ENCODE data around the gene SNX9. TPM values are rescaled to one million over a fixed set of nuclear protein-coding genes. Genes with fewer than 3 reads are reported as not detected.
A peak's percentile ranks its signal among the peaks of the same experiment; 100 is the strongest.
"Not testable (repeated sequence)": the region's sequence is repeated elsewhere in the genome, so short reads cannot be mapped to it uniquely, and the experiment has no call there.

Gene SNX9
- total and polyA plus RNA-seq, 3 donors from 2014 or later: 26.0 to 32.6 (median 30.1) TPM

DNA sequence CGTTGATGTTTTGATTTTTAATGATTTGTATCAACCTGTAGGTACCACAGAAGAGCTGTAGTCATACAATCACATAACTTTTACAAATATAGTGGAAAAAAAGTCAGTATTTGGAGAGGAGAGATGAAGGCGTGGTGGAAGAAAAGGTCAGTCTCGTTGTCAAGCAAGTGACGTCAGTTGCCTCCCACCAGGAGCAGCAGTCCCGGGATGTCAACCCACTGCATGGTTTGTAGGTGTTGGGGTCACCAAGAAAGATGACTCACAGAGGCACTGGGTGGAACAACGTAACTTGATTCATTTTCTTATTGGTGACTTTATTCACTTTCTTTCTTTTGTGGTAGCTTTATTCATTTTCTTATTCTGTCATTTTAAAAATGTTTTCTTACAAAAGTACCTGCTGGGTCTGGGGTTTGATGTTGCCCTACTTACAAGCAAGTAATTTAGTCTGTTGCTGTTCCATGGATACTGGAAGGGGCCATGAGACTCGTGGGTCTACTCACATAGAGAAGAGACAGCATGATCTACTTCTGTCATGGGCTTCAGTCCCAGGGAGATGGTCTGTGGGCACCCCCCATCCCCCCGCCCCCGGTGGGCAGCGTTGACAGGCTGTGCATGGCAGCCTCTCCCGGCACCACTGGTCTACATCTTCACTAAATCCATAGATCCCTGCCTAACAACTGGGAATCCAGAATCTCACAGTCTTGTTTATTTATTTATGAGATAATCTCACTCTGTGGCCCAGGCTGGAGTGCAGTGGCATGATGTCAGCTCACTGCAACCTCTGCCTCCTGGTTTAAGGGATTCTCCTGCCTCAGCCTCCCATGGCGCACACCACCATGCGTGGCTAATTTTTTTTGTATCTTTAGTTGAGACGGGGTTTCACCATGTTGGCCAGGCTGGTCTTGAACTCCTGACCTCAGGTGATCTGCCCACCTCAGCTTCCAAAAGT is 122.2 kb downstream of the SNX9 start:
- intact Hi-C loops (cut with DNase I; ENCODE audit: low total_unique reads): no loop called here
- H3K4me3 ChIP-seq: no peak overlapping the region

DNA sequence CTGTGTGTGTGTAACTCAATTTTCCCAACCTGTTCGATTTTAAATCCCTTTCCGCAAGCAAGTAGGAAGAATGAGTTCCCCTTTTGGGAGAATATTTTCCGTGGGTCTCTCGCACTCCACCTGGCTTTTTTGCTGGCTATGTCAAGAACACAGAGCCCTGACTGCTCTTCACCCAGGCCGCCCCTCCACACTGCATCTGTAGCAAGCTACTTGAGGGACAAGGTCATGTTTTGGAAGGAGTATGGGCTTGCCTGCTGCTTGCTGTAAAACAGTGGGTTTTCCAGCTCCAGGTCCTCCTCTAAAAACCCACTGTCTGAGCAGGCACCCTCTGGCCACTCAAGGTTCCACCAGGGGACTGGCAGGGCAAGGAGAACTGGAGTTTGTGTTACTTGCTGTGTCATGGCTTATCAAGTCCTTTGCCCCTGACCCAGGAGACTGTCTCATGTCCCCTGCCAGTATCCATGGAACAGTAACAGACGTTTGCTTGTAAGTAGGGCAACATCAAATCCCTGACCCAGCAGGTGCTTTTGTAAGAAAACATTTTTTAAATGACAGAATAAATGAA is 123.1 kb downstream of the SNX9 start:
- Histone ChIP-seq H3K36me3 (ENCODE audit: low read depth, missing control alignments) (no peaks in the 10 kb centered on the region), H3K4me1 (no peaks in the 10 kb centered on the region), H3K27ac (no peak overlapping the region), H3K9me3 (no peaks in the 10 kb centered on the region), H3K27me3 (no peaks in the 10 kb centered on the region), H3K4me3 (no peak overlapping the region)
- intact Hi-C loops (cut with DNase I; ENCODE audit: low total_unique reads): no loop called here
- WGBS, 2 donors: 86 to 87% methylated on average over 6 of the region's 6 CpGs
- TF ChIP-seq, protein P1, sequence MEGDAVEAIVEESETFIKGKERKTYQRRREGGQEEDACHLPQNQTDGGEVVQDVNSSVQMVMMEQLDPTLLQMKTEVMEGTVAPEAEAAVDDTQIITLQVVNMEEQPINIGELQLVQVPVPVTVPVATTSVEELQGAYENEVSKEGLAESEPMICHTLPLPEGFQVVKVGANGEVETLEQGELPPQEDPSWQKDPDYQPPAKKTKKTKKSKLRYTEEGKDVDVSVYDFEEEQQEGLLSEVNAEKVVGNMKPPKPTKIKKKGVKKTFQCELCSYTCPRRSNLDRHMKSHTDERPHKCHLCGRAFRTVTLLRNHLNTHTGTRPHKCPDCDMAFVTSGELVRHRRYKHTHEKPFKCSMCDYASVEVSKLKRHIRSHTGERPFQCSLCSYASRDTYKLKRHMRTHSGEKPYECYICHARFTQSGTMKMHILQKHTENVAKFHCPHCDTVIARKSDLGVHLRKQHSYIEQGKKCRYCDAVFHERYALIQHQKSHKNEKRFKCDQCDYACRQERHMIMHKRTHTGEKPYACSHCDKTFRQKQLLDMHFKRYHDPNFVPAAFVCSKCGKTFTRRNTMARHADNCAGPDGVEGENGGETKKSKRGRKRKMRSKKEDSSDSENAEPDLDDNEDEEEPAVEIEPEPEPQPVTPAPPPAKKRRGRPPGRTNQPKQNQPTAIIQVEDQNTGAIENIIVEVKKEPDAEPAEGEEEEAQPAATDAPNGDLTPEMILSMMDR (IDR thresholded peaks at IDR 0.05): no peak
- TF ChIP-seq POLR2A (IDR thresholded peaks at IDR 0.05): no peak
- no peak for DNase-seq

More for the DNA sequence above, 122.2 kb downstream of the SNX9 start:
- Histone ChIP-seq H3K9me3 (no peaks in the 10 kb centered on the region), H3K4me1 (no peaks in the 10 kb centered on the region), H3K27me3 (no peaks in the 10 kb centered on the region), H3K27ac (no peak overlapping the region), H3K36me3 (ENCODE audit: low read depth, missing control alignments) (no peaks in the 10 kb centered on the region)
- WGBS, 2 donors: 85 to 89% methylated on average over 11 to 14 of the region's 14 CpGs
- TF ChIP-seq, protein P1 (IDR thresholded peaks at IDR 0.05): no peak
- TF ChIP-seq POLR2A (IDR thresholded peaks at IDR 0.05): no peak
- no peak for DNase-seq

DNA sequence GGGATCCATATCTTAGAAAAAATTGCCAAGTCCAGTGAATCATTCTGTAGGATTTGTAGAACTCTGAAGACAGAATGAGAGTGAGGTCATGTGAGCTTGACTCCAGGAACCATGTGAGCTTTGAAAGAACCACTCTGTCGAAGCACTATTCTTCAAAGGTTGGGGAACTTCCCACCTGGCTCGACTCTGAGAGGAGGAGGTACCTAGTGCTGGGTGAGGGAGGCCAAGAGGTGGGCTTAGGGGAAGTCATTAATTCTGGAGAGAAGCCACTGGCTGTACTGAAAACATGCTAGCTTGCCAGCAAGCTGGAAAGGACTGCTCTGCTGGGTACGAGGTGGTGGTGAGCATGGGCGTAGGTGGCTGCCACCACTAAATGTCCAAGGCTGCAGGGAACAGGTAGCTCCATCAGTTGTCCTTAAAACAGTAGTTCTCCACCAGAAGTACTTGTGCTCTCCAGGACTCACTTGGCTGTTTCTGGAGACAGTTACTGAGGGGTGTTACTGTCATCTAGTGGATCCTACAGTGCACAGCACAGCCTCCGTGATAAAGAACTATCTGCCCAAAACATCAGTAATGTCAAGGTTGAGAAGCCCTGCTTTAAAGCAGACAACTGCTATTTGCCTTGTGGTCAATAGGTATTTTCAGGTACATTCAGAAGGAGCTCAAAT is 124.0 kb downstream of the SNX9 start:
- Histone ChIP-seq H3K27ac (no peak overlapping the region), H3K4me1 (no peaks in the 10 kb centered on the region), H3K9me3 (no peaks in the 10 kb centered on the region), H3K27me3 (no peaks in the 10 kb centered on the region), H3K36me3 (ENCODE audit: low read depth, missing control alignments) (no peaks in the 10 kb centered on the region), H3K4me3 (no peak overlapping the region)
- WGBS, 2 donors: 48 to 50% methylated on average over 5 of the region's 5 CpGs
- peak; percentile 43 for DNase-seq
- intact Hi-C loops (cut with DNase I; ENCODE audit: low total_unique reads): no loop called here
- TF ChIP-seq, protein P1 (IDR thresholded peaks at IDR 0.05): peak; percentile 37 to 57 (median 47)
- TF ChIP-seq POLR2A (IDR thresholded peaks at IDR 0.05): no peak

DNA sequence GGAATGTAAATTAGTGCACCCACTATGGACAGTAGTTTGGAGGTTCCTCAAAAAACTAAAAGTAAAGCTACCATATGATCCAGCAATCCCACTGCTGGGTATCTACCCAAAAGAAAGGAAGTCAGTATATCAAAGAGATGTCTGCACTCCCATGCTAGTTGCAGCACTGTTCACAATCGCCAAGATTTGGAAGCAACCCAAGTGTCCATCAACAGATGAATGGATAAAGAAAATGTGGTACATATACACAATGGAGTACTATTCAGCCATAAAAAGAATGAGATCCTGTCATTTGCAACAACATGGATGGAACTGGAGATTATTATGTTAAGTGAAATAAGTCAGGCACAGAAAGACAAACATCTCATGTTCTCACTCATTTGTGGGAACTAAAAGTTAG is 127.9 kb downstream of the SNX9 start:
- H3K27ac ChIP-seq; DNase-seq; H3K4me1 ChIP-seq; H3K36me3 ChIP-seq (ENCODE audit: low read depth, missing control alignments); H3K27me3 ChIP-seq; intact Hi-C loops (cut with DNase I; ENCODE audit: low total_unique reads); H3K9me3 ChIP-seq; H3K4me3 ChIP-seq: not testable (repeated sequence)
- 72 to 75% methylated on average over 1 of the region's 1 CpG for WGBS, 2 donors

DNA sequence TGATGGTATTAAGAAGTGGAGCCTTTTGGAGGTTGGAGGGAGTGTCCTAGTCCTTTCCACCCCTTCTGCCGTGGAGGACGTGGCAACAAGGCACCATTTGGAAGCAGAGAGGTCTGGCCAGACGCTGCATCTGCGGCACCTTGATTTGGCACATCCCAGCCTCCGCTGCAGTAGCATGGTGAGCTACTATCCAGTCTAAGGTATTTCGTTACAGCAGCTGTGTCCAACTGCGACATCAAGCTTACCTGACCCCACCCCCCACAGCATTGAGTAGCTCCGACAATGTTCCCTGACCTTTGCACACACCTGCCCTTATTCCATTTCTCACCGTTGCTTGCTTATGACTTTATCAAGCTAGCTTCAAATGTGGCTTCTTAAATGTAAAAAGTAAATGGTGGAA is 128.8 kb downstream of the SNX9 start:
- H3K4me1 ChIP-seq: no peaks in the 10 kb centered on the region
- H3K4me3 ChIP-seq: no peak overlapping the region
- H3K9me3 ChIP-seq: no peaks in the 10 kb centered on the region
- DNase-seq: no peak
- TF ChIP-seq POLR2A (IDR thresholded peaks at IDR 0.05): no peak
- TF ChIP-seq, protein P1 (IDR thresholded peaks at IDR 0.05): no peak
- 86% methylated on average over 9 of the region's 9 CpGs for WGBS, 2 donors
- H3K36me3 ChIP-seq (ENCODE audit: low read depth, missing control alignments): no peaks in the 10 kb centered on the region
- intact Hi-C loops (cut with DNase I; ENCODE audit: low total_unique reads): no loop called here
- no peak overlapping the region for H3K27ac ChIP-seq
- H3K27me3 ChIP-seq: no peaks in the 10 kb centered on the region
